Dermis blood vessel endothelial cell (primary cell): Measurements from ENCODE around the gene GALNT12. TPM values are rescaled to one million over a fixed set of nuclear protein-coding genes. Genes with fewer than 3 reads are reported as not detected.
A peak's percentile ranks its signal among the peaks of the same experiment; 100 is the strongest.

Experiments used
- DNase-seq: peaks from one replicate; pipeline ENCODE4 v3.0.0; 2010
- total RNA-seq: library from RNA; depleted of rRNA; stranded (reverse); fragments of >200 nt; gene quantifications from 2 replicates; pipeline ENCODE4 v1.2.3, GENCODE V29; 2014

Gene GALNT12, protein sequence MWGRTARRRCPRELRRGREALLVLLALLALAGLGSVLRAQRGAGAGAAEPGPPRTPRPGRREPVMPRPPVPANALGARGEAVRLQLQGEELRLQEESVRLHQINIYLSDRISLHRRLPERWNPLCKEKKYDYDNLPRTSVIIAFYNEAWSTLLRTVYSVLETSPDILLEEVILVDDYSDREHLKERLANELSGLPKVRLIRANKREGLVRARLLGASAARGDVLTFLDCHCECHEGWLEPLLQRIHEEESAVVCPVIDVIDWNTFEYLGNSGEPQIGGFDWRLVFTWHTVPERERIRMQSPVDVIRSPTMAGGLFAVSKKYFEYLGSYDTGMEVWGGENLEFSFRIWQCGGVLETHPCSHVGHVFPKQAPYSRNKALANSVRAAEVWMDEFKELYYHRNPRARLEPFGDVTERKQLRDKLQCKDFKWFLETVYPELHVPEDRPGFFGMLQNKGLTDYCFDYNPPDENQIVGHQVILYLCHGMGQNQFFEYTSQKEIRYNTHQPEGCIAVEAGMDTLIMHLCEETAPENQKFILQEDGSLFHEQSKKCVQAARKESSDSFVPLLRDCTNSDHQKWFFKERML
- 0.14 and 0.34 TPM in 2 replicates for total RNA-seq

DNA sequence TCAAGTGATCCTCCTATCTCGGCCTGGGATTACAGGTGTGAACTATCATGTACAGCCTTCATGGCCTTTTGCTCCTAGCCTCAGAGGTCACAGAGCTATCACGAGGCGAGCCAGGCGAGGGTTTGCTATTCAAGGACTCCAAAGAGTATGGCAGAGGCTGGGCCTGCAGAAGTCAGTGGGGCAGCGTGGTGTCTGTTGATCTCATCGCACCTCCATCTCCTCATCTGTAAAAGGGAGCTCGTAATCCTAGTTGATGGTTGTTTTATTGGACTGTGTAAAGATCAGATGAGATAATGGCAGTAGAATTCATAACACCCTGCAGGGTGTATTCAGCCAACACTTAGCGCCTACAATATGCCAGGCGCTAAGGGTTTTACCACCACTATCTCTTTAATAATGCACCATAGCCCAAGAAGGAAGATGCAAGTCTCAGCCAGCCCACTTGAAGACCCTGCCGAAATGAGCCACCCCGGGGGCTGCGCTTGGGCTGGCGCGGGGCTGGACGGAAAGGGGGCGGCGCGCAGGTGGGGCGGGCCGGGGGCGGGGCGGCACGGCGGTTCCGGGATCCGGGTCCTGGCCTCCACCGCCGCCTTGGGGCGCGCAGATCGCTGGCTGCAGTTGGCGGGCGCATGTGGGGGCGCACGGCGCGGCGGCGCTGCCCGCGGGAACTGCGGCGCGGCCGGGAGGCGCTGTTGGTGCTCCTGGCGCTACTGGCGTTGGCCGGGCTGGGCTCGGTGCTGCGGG is at the start of gene GALNT12:
GALNT12 (plus strand) TSS at position 601 of the 744 bp plus-strand sequence; CDS start at position 630, 29 bp downstream.
- DNase-seq = peak; percentile 20

DNA sequence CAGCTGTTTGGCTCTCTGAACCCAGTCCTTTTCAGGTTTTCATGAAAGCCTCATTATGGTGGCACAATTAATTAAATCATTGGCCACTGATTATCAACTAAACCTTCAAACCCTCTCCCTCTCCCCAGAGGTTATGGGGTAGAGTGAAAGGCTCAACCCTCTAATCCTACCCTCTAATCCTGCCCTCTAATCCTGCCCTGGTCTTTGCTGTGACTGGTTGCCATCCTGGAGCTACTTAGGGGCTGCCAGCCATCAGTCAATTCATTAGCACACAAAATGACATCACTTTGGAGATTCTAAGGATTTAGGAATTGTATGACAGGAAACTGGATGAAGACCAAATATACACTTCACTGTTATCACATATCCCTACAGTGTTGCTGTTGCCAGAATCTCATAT is 47.2 kb upstream of the GALNT12 start:
- DNase-seq = peak; percentile 7

DNA sequence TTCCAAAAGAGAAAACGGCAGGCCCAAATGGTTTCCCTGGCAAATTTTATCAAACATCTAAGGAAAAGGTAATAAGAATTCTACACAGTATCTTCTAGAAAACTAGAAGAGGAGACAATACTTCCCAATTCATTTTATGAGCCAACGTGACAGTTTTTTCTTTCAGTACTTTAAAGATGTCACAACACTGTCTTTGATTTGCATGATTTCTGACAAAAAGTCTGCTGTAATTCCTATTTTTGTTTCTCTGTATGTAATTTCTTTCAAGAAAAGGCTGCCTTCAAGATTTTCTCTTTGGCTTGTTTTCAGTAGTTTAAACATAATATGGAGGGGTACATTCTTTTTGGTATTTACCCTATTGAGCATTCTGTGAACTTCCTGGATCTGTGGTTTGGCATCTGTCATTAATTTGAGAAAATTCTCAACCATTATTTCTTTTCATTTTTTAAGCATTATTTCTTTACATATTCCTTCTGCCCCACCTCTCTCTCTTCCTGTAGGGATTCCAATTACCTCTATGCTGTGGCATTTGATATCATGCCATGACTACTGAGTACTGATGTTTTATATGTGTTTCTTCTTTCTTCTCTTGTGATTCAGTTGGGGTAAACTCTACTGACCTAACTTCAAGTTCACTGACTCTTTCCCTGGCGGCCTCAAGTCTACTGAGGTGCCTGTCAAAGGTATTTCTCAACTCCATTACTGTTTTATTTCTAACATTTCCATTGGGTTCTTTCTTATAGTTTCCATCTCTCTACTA is 43.3 kb upstream of the GALNT12 start:
- DNase-seq = no peak

DNA sequence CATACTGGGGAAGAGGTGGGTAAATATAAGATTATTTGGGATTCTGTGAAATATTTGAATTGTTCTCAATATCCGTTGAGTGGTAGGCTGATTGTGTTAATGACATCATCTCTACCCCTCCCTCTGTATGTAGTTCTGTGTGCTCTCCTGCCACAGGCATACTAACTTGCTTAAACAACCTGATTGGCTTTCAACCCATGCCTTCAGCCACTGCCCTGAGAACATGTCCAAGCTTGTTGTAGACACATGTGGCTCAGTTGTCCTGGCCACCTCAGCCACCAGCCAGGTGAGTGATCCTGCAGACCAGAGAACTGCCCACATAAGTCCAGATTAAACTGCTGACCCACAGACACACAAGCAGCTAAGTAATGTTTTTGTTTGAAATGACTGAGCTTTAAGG is 42.2 kb upstream of the GALNT12 start:
- no peak for DNase-seq

DNA sequence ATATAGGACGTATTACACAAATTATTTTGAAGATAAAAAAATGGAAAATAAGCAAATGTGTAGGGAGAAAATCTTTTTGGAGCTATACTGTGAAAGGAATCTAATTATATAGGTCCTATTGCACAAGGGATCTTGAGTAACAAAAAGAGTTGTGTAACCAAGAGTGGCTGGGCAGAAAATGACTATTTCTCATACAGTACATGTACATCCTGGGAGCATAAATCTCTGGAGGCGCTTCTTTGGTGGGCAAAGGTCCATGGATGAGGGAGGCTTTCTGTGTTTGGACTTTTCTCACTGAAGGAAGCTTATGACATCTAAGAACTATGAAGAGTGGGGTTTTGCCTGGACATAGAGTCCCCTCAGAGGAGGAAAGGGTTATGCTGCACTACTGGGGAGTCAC is 40.9 kb upstream of the GALNT12 start:
- no peak for DNase-seq

DNA sequence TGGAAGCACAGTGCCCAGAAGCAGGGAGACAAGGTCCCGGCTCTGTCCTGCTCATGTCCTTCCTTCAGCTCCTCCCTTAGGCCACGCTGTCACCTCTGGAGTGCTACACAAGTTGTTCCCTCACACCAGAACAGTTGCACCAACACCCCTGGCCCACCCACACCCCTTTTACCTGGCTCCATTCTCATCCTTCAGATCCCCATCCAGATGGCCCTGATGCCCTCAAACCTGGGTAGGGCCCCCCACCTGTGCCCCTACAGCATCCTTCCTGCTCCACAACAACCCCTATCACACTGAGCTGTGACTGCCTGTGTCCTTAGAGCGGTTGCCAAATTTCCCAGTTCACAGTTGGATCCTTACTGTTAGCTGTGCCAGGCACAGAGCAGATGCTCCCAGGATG is 40.3 kb upstream of the GALNT12 start:
- DNase-seq = no peak

DNA sequence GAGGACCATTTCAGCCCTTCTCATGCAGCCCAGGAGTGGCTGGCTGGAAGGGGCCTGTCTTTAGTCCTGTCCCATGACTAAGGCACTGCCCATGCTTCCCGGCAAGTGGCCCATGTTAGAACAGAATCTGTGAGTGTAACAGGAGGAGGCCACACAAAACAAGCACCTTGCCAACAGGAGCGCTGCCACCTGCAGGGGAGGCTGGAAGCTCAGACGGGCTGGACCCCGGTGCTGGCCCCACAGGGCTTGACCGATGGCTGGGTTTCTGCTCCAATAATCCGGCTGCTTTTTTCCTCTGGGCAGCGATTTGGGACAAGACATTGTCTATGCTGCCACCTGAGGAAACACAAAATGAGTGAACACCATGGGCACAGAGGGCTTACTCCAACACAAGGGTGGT is 39.6 kb upstream of the GALNT12 start:
- no peak for DNase-seq

DNA sequence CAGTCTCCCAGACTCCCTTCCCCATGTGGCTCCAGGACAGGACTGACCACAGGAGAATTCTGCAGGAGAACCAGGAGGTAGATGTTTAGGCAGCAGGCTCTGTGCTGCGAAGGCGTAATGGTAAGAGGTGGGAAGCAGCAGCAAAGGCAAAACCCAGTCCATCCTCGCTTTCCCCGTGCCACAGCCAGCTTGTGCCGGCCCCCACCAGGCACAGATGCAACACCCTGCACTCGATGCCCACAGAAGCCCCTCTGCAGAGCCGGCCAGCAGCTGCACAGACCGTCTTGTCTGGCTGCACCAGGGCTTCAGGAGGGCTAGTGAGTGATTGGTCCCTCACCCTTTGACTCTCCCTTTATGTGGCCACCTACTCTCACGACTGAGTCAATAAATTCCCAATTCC is 39.1 kb upstream of the GALNT12 start:
- DNase-seq = no peak

DNA sequence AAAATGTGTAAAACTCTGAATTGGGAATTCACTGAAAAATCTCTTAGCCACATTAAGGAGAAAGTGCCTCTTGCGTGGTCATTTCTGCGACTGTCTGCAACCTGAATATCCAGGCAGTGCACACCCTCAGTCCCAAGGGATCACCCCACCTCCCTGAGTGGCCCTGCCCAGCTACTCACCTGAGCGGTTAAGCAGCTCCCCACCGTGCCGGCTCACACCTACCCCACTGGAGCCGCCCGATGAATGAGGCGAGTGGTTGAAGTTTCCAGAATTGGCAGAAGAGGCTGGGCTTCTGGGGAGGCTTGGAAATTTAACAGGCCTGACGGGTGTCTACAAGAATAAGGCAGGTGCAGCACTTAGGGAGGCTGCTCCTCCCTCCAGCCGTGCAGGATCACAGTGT is 36.8 kb upstream of the GALNT12 start:
- DNase-seq = no peak

DNA sequence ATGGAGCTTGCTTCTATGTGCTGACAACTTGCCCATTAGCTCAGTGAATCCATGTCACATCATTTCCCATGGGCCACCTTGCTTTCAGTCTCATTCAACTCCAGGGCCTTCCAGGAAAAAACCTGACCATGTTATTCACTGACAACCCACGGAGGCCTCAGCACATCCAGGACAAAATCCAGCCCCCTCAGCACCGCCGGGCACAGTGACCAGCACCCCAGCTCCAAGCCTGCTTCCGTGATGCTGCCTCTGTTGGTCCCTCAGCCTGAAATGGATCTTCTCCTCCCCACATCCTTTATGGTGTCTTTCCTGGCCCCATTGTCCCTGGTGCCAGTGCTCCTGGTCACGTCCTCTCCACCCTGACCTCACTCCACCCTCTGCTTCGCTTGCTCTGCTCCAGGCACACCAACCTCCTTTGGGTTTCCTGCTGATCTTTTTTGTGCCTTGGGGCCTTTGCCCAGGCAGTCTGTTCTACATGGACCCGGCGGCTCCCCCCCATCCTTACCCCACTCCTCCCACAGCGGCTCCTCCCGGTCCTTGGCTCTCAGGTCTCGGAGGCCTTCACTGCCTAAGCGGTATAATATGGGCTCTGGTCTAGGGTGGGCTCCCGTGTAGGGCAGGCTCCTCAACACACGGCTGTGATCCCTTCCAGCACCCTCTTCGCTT is 36.1 kb upstream of the GALNT12 start:
- no peak for DNase-seq

DNA sequence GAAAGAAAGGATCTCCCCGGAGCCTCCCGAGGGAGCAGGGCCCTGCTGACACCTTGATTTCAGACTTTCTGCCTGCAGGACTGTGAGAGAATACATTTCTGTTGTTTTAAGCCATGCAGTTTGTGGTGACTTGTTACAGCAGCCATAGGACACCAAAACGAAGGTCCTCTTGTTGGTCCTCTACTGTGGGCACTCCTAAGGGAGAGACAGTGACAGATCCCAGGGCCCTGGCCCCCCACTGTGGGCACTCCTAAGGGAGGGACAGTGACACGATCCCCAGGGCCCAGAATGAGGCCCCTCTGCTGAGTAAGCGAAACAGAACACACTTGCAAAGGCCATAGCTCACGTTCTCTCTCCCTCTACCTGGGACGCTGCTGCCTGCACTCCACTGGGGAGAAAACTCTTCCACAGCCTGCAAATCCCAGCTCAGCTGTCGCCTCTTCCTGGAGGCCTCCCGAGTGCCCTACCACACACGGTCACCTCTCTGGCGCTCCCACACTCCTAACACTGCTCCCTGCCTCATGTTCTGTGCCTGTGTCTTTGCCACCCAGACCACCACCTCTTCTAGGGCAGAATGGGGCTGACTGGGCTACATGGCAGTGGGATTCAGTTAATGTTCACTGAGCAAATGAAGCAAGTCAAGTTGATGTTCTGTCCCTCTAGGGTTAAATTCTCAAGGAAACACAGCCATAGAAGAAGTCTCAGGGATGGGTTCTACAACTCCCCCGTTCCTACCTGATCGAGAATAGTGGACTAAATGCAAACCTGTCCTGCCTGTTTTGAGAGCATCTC is 34.9 kb upstream of the GALNT12 start:
- no peak for DNase-seq

DNA sequence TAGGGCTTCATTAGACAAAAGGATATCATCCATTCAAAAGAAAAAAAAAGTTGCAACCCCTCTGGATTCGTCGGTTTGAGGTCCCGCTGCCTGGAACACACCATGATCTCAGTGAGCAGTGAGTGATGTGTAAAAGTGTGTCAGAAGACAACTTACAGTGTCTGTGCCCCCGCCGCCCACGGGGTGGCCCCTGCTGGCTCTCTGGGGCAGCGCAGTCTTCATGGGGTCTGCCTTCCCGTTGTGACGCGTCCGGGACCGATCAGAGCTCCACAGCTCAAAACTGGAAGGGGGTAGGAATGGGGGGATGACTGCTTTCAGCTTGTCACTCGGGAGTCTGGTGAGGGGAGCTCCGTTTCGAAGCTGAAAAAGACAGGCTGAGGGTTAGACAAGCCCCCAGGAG is 33.7 kb upstream of the GALNT12 start:
- no peak for DNase-seq

DNA sequence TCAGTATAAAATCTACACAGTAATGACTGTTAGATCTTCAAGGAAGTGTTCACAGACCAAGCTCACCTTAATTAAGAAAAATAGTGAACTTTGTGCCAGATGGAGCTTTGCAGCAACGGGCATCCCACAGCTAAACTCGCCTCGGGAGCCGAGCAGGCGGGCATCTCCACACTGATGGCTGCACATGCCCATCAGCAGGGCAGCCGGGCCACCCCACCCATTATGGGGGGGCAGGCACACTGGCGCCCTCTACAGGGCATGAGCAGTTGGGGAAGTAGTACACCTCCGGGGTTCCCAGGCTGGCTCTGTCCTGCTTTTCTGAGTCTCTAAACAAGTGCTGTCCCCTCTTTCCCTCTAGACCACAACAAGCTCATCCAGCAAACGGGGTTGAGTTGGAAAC is 32.7 kb upstream of the GALNT12 start:
- peak; percentile 54 for DNase-seq

DNA sequence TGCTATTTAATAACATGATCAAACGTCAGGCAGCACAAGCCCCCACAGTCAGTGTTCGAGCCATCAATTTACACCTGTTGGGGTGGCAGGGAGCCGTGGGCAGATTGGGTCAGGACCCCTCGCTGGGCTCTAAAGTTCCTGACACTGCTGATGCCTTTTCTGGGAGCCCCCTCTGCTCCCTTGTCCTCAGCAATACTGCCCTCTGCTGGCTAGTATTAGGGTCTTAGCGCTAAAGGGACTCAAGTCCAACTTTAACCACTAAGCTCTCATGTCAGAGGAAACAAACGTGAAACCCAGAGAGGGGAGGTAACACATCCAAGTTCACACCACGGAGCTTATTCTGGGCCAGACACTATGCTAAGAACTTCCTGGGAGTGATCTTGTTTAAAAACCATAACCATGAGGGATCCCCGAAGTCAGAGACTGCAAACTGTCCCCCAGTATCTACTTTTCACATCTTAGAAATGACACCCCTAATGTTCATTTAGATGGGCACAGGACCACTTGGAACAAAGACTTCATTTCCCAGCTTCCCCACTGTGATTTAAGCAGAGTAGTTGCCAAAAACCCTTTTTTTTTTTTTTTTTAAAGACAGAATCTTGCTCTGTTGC is 31.5 kb upstream of the GALNT12 start:
- peak; percentile 89 for DNase-seq

DNA sequence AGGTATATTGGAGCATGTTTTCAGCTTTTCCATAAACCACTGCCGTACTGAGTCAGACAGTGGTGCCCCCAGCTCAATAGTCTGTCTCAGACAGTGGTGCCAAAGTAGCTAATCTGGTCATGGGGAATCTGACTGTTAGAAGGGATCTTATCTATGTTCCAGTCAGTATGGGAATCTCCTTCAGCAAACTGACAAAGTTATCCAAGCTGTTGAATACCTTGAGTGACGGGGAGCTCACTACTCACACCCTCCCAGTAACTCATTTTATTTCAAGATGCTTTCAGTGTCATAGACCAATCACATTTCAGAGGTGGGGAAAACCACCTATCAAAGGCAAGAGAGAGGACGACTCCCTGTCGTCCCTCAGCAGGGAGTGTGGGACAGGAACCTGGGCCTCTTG is 29.9 kb upstream of the GALNT12 start:
- no peak for DNase-seq

DNA sequence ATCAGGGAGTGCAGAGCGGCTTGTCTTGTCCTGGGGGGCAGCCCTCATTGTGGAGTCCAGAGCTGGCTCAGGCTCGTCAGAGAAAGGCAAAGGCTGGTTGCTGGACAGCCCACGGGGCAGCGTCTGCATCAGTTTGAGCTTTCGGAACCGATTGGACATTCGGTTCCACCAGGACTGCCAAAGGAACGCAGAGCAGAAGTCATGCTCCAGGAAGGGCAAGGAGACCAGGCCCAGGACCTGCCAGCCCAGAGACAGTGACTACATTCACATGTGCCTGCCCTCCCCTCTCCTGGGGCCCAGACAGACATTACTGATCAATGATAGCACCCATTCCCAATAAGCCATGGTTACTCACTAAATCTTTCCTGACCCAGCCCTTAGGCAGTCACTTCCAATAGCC is 29.2 kb upstream of the GALNT12 start:
- no peak for DNase-seq

DNA sequence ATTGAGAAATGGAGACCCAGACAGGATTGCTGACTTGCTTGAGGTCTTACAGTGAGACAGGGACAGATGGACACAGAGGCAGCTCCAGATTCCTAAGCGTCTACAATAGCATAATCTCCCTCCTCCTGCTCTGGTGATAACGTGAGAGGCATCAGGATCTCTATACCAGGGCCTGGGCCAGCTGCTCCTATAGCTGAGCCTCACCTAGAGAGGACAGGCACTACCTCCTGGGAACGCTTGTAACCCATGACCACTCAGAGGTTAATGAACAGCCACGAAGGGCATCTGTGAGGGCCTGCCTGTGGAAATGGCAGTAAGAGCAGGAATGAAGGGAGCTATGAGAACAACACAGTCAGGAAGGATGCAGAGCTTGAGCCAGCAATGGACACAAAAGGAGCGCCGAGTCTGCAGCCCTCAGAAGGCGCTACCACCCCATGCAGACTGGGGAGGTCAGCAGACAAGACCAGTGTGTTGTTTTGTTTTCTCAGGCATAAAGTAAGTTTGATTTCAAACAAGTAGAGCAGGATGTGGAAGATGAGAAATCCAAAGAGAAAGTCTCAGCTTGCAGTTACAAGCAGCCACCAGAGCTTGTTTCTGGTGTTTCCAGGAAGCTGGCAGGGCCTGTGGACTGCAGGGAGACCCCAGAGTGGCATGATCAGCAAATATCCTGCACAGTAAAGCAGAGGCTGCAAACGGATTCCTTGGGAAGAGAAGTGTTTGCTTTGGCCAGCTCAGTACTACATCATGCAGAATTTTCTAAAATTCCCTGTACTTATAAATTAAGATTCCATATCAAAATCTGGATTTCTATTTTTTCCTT is 28.5 kb upstream of the GALNT12 start:
- DNase-seq = peak; percentile 79

DNA sequence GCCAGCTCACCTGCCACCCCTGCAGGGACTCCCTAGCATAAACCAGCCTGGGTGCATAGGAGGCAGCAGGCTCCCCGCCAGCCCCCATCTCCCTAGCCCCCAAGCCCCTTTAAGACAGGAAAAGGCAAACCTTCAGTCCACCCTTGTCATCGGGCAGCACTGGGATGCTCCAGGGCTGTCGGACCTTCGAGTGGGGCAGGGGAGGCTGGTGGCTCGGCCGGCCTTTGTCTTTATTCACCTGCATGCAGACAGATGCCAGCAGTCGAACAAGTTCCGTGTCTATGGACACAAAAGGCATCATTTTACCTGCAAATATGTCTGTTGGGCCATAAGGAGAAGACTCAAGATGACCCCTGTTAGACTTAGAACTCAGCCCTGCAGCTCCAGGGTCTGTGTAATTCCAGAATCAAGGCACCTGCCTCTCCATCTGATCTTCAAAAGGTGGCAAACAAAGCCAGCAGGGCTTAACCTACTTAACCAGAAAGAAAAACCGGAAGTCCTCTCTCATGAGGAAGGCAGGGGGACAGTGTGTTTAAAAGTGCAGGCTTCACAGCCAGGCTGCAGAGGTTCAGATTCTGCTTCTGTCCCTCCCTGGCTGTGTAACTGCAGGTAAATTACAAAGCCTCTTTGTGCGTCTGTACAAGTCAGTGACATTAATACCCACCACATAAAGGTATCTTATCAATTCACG is 27.3 kb upstream of the GALNT12 start:
- no peak for DNase-seq

DNA sequence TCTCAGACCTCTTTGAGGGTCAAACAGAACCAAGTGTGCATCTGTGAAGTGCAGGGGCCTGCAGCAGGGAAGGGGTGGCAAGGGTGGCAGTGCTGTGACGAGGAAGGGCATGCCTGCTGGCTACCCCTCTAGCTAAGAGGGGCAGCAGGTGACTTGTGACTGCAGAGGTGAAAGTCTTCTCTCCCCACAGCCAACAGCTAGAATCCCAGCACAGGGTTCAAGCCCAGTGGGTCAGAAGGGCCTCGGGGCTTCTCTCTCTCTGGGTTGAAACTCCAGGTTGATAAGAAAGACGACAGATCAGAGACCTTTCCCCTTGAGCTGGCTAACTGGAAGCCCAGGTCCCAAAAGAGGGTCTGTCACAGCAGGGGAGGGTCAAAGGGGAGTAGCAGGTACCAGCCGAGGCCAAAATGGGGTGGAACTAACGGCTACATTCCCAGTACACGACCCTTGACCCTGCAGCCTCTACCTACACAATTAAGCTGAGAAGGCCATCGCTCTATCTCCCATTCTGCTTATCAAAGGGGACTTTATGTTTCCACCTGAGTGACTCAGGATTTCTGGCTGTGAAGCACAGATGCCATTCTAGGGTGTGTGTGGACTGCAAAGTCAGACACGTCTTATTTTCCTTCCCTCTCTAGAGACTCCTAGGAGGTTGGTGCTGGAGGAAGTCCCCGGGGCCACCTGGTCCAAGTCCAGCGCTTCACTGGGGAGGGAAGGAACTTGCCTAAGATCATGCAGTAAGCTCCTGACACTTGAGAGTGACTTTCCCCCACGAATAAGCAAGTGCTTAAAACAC is 25.7 kb upstream of the GALNT12 start:
- no peak for DNase-seq
